ENCODE results near the gene SERPINB12. TPM values are rescaled to one million over a fixed set of nuclear protein-coding genes. Genes with fewer than 3 reads are reported as not detected.
A peak's percentile ranks its signal among the peaks of the same experiment; 100 is the strongest.

Gene SERPINB12
- total and polyA plus RNA-seq, 2 donors from 2014 or later = not detected

DNA sequence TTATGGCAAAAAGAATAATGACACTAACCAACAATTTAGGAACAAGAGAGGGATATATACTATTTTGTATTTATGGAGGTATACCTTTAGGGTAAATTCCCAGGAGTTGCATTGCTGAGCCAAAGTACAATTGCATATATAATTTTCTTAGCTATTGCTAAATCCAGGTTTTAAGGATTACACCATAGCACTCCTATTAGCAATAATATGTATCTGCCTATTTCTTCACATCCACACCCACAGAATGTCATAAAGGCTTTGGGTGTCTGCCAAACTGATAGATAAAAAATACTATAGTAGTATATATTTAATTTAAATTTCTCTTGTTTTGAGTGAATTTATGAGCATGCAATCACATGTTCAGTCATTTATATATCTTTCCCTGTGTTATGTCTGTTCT is 33.5 kb downstream of the SERPINB12 start:
- Histone ChIP-seq H3K27ac (ENCODE audit: low read depth in 2 of 2, low read length in 2 of 2) (no peak overlapping the region), H3K4me3 (ENCODE audit: low read length in 3 of 3) (no peak overlapping the region), H3K27me3 (ENCODE audit: control insufficient read depth, insufficient read depth, low read length) (no peaks in the 10 kb centered on the region), H3K4me1 (ENCODE audit: control insufficient read depth in 2 of 3, insufficient read depth in 2 of 3, low read depth in 1 of 3, low read length in 3 of 3) (no peaks in the 10 kb centered on the region), H3K9ac (ENCODE audit: low read length in 3 of 3) (no peak overlapping the region), H3K9me3 (ENCODE audit: control insufficient read depth in 2 of 3, insufficient read depth in 1 of 3, low read length in 3 of 3) (peaks cover 0 to 2% (median 0%) of the 10 kb centered on the region in 3 donors), H3K36me3 (ENCODE audit: control insufficient read depth in 2 of 3, insufficient read depth in 3 of 3, low read length in 3 of 3) (no peaks in the 10 kb centered on the region)
- DNase-seq (no peak), FAIRE-seq (no peak)
- no peak for TF ChIP-seq CTCF (IDR thresholded peaks at IDR 0.05; ENCODE audit: borderline replicate concordance, extremely low read depth, insufficient read depth)
- intact Hi-C loops (cut with DNase I) = no loop called here

GRCh38 chr18:63578357-63578958 is 36.3 kb downstream of the SERPINB12 start:
- Histone ChIP-seq H3K27ac (ENCODE audit: low read depth in 2 of 2, low read length in 2 of 2) (no peak overlapping the region), H3K27me3 (ENCODE audit: control insufficient read depth, insufficient read depth, low read length) (no peaks in the 10 kb centered on the region), H3K9me3 (ENCODE audit: control insufficient read depth in 2 of 3, insufficient read depth in 1 of 3, low read length in 3 of 3) (peaks cover 0 to 2% (median 0%) of the 10 kb centered on the region in 3 donors), H3K4me1 (ENCODE audit: control insufficient read depth in 2 of 3, insufficient read depth in 2 of 3, low read depth in 1 of 3, low read length in 3 of 3) (no peaks in the 10 kb centered on the region), H3K36me3 (ENCODE audit: control insufficient read depth in 2 of 3, insufficient read depth in 3 of 3, low read length in 3 of 3) (no peaks in the 10 kb centered on the region), H3K4me3 (ENCODE audit: low read length in 3 of 3) (no peak overlapping the region), H3K9ac (ENCODE audit: low read length in 3 of 3) (no peak overlapping the region)
- intact Hi-C loops (cut with DNase I) = no loop called here
- peak; percentile 50 for TF ChIP-seq CTCF (IDR thresholded peaks at IDR 0.05; ENCODE audit: borderline replicate concordance, extremely low read depth, insufficient read depth)
- FAIRE-seq (peak; percentile 45), DNase-seq (peak in 4 of 5 donors; percentile 38 to 62 (median 50))

DNA sequence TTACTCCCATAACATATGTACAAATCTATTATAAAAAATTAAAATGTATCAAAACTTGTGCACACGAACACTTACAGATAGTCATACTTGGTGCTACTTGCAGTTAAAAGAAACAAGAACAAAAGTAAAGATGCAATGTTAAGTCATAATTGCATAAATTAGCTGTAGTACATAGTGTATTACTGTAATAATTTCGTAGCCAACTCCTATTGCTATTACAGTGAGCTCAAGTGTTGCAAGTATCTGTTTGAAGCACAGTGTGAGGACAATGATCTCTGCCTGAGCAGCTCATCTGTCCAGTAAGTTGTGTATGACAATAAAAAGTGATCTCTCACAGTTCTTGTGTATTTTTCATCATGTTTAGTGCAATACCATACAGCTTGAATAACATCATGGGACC is 37.4 kb downstream of the SERPINB12 start:
- no peak for FAIRE-seq
- no peak for TF ChIP-seq CTCF (IDR thresholded peaks at IDR 0.05; ENCODE audit: borderline replicate concordance, extremely low read depth, insufficient read depth)

GRCh38 chr18:63585988-63586387 is 43.8 kb downstream of the SERPINB12 start:
- Histone ChIP-seq H3K4me3 (ENCODE audit: low read length in 3 of 3) (no peak overlapping the region), H3K9ac (ENCODE audit: low read length in 3 of 3) (no peak overlapping the region), H3K36me3 (ENCODE audit: control insufficient read depth in 2 of 3, insufficient read depth in 3 of 3, low read length in 3 of 3) (no peaks in the 10 kb centered on the region), H3K27me3 (ENCODE audit: control insufficient read depth, insufficient read depth, low read length) (no peaks in the 10 kb centered on the region), H3K4me1 (ENCODE audit: control insufficient read depth in 2 of 3, insufficient read depth in 2 of 3, low read depth in 1 of 3, low read length in 3 of 3) (no peaks in the 10 kb centered on the region), H3K9me3 (ENCODE audit: control insufficient read depth in 2 of 3, insufficient read depth in 1 of 3, low read length in 3 of 3) (no peaks in the 10 kb centered on the region), H3K27ac (ENCODE audit: low read depth in 2 of 2, low read length in 2 of 2) (no peak overlapping the region)
- intact Hi-C loops (cut with DNase I) = no loop called here
- TF ChIP-seq CTCF (IDR thresholded peaks at IDR 0.05; ENCODE audit: borderline replicate concordance, extremely low read depth, insufficient read depth) = no peak
- FAIRE-seq (no peak), DNase-seq (no peak)

More for the DNA sequence above, 37.4 kb downstream of the SERPINB12 start:
- no peaks in the 10 kb centered on the region for H3K27me3 ChIP-seq (ENCODE audit: control insufficient read depth, insufficient read depth, low read length)
- no peak for DNase-seq
- no peaks in the 10 kb centered on the region for H3K36me3 ChIP-seq (ENCODE audit: control insufficient read depth in 2 of 3, insufficient read depth in 3 of 3, low read length in 3 of 3)
- no peak overlapping the region for H3K9ac ChIP-seq (ENCODE audit: low read length in 3 of 3)
- H3K9me3 ChIP-seq (ENCODE audit: control insufficient read depth in 2 of 3, insufficient read depth in 1 of 3, low read length in 3 of 3) = peaks cover 0 to 2% (median 0%) of the 10 kb centered on the region in 3 donors
- no peaks in the 10 kb centered on the region for H3K4me1 ChIP-seq (ENCODE audit: control insufficient read depth in 2 of 3, insufficient read depth in 2 of 3, low read depth in 1 of 3, low read length in 3 of 3)
- H3K4me3 ChIP-seq (ENCODE audit: low read length in 3 of 3) = no peak overlapping the region
- intact Hi-C loops (cut with DNase I) = no loop called here
- H3K27ac ChIP-seq (ENCODE audit: low read depth in 2 of 2, low read length in 2 of 2) = no peak overlapping the region
